ENCODE data around the gene DOCK1. TPM values are rescaled to one million over a fixed set of nuclear protein-coding genes. Genes with fewer than 3 reads are reported as not detected.

DOCK1 gene
- total and polyA plus RNA-seq, 2 donors from 2014 or later = 15.8 to 81.7 TPM

DNA sequence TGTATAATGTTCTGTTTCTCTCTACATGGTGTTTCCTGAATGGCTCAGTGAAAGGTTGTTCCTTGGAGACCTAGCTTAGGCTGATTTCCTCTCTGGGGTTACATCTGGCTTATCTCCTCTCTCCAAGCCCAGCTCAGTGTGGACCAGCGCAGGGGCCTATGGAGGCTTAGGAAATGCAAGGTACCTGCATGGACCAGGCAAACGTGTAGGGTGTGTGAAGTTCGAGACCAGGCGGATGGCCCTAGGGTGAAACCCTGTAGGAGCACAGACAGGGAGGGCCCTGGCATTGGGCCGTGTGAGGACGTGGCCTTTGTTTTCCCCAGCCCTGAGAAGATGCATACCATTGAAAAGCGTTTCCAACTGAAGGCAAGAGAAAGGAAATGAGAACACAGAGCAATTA lies 59.0 kb downstream of the DOCK1 start:
- Histone ChIP-seq H3K4me3 (ENCODE audit: low read length in 3 of 3) (no peak overlapping the region), H3K36me3 (ENCODE audit: control insufficient read depth in 2 of 3, insufficient read depth in 3 of 3, low read length in 3 of 3) (no peaks in the 10 kb centered on the region), H3K9ac (ENCODE audit: low read length in 3 of 3) (no peak overlapping the region), H3K9me3 (ENCODE audit: control insufficient read depth in 2 of 3, insufficient read depth in 1 of 3, low read length in 3 of 3) (no peaks in the 10 kb centered on the region), H3K27ac (ENCODE audit: low read depth in 2 of 2, low read length in 2 of 2) (no peak overlapping the region), H3K27me3 (ENCODE audit: control insufficient read depth, insufficient read depth, low read length) (no peaks in the 10 kb centered on the region), H3K4me1 (ENCODE audit: control insufficient read depth in 2 of 3, insufficient read depth in 2 of 3, low read depth in 1 of 3, low read length in 3 of 3) (peaks cover 0 to 4% (median 0%) of the 10 kb centered on the region in 3 donors)
- intact Hi-C loops (cut with DNase I) = no loop called here
- TF ChIP-seq, protein P1, sequence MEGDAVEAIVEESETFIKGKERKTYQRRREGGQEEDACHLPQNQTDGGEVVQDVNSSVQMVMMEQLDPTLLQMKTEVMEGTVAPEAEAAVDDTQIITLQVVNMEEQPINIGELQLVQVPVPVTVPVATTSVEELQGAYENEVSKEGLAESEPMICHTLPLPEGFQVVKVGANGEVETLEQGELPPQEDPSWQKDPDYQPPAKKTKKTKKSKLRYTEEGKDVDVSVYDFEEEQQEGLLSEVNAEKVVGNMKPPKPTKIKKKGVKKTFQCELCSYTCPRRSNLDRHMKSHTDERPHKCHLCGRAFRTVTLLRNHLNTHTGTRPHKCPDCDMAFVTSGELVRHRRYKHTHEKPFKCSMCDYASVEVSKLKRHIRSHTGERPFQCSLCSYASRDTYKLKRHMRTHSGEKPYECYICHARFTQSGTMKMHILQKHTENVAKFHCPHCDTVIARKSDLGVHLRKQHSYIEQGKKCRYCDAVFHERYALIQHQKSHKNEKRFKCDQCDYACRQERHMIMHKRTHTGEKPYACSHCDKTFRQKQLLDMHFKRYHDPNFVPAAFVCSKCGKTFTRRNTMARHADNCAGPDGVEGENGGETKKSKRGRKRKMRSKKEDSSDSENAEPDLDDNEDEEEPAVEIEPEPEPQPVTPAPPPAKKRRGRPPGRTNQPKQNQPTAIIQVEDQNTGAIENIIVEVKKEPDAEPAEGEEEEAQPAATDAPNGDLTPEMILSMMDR (IDR thresholded peaks at IDR 0.05; ENCODE audit: borderline replicate concordance, extremely low read depth, insufficient read depth) = no peak
- FAIRE-seq (no peak), DNase-seq (no peak)

DNA sequence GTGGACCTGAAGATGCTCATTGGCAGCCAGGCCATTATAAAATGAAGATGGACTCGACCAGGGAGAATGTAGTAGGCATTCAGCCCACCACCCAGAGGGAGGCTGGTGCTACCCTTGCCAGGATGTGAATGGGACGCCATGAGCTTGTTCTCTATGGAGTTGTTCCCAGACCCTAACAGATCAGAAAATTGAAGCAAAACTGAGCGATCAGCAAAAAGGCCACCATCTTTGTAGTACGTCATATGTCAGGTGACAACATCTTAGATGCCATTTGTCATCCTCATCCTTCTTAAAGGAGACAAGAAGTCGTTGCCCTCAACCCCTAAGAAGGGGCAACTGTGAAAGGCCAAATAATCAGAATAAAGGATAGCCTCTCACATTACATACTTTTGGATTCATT lies 61.7 kb downstream of the DOCK1 start:
- H3K4me1 ChIP-seq (ENCODE audit: control insufficient read depth in 2 of 3, insufficient read depth in 2 of 3, low read depth in 1 of 3, low read length in 3 of 3) = peaks cover 0 to 4% (median 0%) of the 10 kb centered on the region in 3 donors
- TF ChIP-seq, protein P1 (IDR thresholded peaks at IDR 0.05; ENCODE audit: borderline replicate concordance, extremely low read depth, insufficient read depth) = no peak
- H3K36me3 ChIP-seq (ENCODE audit: control insufficient read depth in 2 of 3, insufficient read depth in 3 of 3, low read length in 3 of 3) = no peaks in the 10 kb centered on the region
- H3K27me3 ChIP-seq (ENCODE audit: control insufficient read depth, insufficient read depth, low read length) = no peaks in the 10 kb centered on the region
- no peak overlapping the region for H3K27ac ChIP-seq (ENCODE audit: low read depth in 2 of 2, low read length in 2 of 2)
- no peak overlapping the region for H3K9ac ChIP-seq (ENCODE audit: low read length in 3 of 3)
- no peaks in the 10 kb centered on the region for H3K9me3 ChIP-seq (ENCODE audit: control insufficient read depth in 2 of 3, insufficient read depth in 1 of 3, low read length in 3 of 3)
- DNase-seq (no peak), FAIRE-seq (no peak)
- intact Hi-C loops (cut with DNase I) = no loop called here
- no peak overlapping the region for H3K4me3 ChIP-seq (ENCODE audit: low read length in 3 of 3)

DNA sequence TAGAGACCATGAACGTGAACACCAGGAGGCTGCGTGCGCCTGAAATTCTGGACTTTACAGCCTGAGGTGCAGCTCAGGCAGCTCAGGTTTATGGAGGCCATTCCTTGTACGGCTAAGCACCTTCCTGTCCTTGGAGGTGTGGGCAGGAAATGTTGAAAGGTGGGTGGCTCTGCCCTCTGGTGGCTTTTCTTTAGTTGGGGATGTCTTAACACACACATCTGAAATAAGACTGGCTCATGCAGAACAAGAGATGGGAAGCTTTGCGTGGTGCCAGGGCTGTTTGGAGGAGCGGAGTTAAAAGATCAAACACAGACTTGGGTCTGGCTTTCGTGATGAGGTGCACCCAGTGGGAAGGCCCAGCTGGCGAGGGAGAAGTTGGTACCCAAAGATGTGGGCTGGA lies 64.1 kb downstream of the DOCK1 start:
- FAIRE-seq (no peak), DNase-seq (peak in 2 of 5 donors; percentile 20 to 32)
- H3K27ac ChIP-seq (ENCODE audit: low read depth in 2 of 2, low read length in 2 of 2) = no peak overlapping the region
- intact Hi-C loops (cut with DNase I) = no loop called here
- H3K36me3 ChIP-seq (ENCODE audit: control insufficient read depth in 2 of 3, insufficient read depth in 3 of 3, low read length in 3 of 3) = peaks cover 0 to 2% (median 0%) of the 10 kb centered on the region in 3 donors
- H3K4me3 ChIP-seq (ENCODE audit: low read length in 3 of 3) = no peak overlapping the region
- no peaks in the 10 kb centered on the region for H3K9me3 ChIP-seq (ENCODE audit: control insufficient read depth in 2 of 3, insufficient read depth in 1 of 3, low read length in 3 of 3)
- peaks cover 5 to 7% (median 7%) of the 10 kb centered on the region in 3 donors for H3K4me1 ChIP-seq (ENCODE audit: control insufficient read depth in 2 of 3, insufficient read depth in 2 of 3, low read depth in 1 of 3, low read length in 3 of 3)
- no peak overlapping the region for H3K9ac ChIP-seq (ENCODE audit: low read length in 3 of 3)
- TF ChIP-seq, protein P1 (IDR thresholded peaks at IDR 0.05; ENCODE audit: borderline replicate concordance, extremely low read depth, insufficient read depth) = peak; percentile 31
- H3K27me3 ChIP-seq (ENCODE audit: control insufficient read depth, insufficient read depth, low read length) = no peaks in the 10 kb centered on the region
